ENCODE data around the gene ABCC6. TPM values are rescaled to one million over a fixed set of nuclear protein-coding genes. Genes with fewer than 3 reads are reported as not detected.

The ABCC6 gene
- total and polyA plus RNA-seq, 2 of the 4 experiments (the other 2 are of a cell fraction): 0.36 to 1.3 TPM

GRCh38 chr16:16121185-16121727 lies 102.0 kb downstream of the ABCC6 start:
- ChIA-PET POLR2A (ENCODE audit: unreplicated experiment) (no interaction called here), CTCF (no interaction called here)
- Histone ChIP-seq H4K91ac (ENCODE audit: insufficient read depth, low read depth, low read length) (no peak overlapping the region), H3K14ac (replicated peaks; ENCODE audit: low read depth, low read length) (no peak overlapping the region), H3K23ac (ENCODE audit: low read depth, low read length) (no peak overlapping the region), H4K8ac (ENCODE audit: low read depth in 2 of 2, low read length in 2 of 2) (no peak overlapping the region), H2BK15ac (ENCODE audit: low read depth, low read length) (no peak overlapping the region), H3K9ac (ENCODE audit: low read depth, low read length) (no peak overlapping the region), H3K56ac (ENCODE audit: extremely low read depth, insufficient read depth, low read length) (no peak overlapping the region), H2BK20ac (ENCODE audit: low read depth, low read length) (no peak overlapping the region), H3K27ac (ENCODE audit: insufficient read depth, low read length) (no peak overlapping the region), H3K27me3 (ENCODE audit: control insufficient read depth, insufficient read depth, low read length) (no peaks in the 10 kb centered on the region), H3K4me2 (ENCODE audit: low read depth, low read length) (no peak overlapping the region), H2BK120ac (ENCODE audit: low read depth, low read length) (no peak overlapping the region), H3K4me1 (ENCODE audit: control insufficient read depth, insufficient read depth, low read length) (no peaks in the 10 kb centered on the region), H3K4ac (ENCODE audit: low read depth, low read length) (no peak overlapping the region), H3K79me1 (ENCODE audit: low read depth in 1 of 2, low read length in 2 of 2) (peaks cover 34 to 62% of the 10 kb centered on the region in 2 experiments), H2AK5ac (ENCODE audit: low read depth, low read length) (no peak overlapping the region), H3K18ac (ENCODE audit: low read depth, low read length) (no peak overlapping the region), H3K9me3 (ENCODE audit: control insufficient read depth, insufficient read depth, low read length) (peaks cover 18% of the 10 kb centered on the region), H4K20me1 (ENCODE audit: insufficient read depth, low read length) (peaks cover 17% of the 10 kb centered on the region), H2AK9ac (replicated peaks; ENCODE audit: low read depth, low read length, poor library complexity) (no peak overlapping the region), H3K9me1 (ENCODE audit: insufficient read depth, low read length) (peaks cover 8% of the 10 kb centered on the region; the same call in 1 of the 2 replicates), H2BK5ac (ENCODE audit: low read depth, low read length, poor library complexity, severe bottlenecking) (no peak overlapping the region), H3K4me3 (ENCODE audit: insufficient read depth, low read depth, low read length) (no peak overlapping the region), H4K5ac (ENCODE audit: low read depth, low read length) (no peak overlapping the region), H3K36me3 (ENCODE audit: control insufficient read depth, insufficient read depth, low read length) (peaks cover 89% of the 10 kb centered on the region), H2AFZ (replicated peaks; ENCODE audit: low read length, poor library complexity) (no peak overlapping the region)
- intact Hi-C loops (cut with micrococcal nuclease): no loop called here
- DNase-seq: no peak
- 100% methylated on average over 1 of the region's 6 CpGs; no CpG with 5 or more reads in 1 of the 2 experiments for WGBS, 2 experiments (ENCODE audit: extremely low coverage in 2 of 2, insufficient read length in 1 of 2)
- dilution Hi-C loops (cut with HindIII; ENCODE audit: low sequenced_read_pairs, unreplicated experiment): no loop called here
- in situ Hi-C loops (cut with MboI; ENCODE audit: low sequenced_read_pairs): no loop called here
- no TSS peak for BruUV-seq (replicated peaks)
- no peak for TF ChIP-seq CHD1 (IDR thresholded peaks at IDR 0.05; ENCODE audit: low read depth, low read length)
- TF ChIP-seq RCOR1 (IDR thresholded peaks at IDR 0.05; ENCODE audit: insufficient replicate concordance, low read length): no peak
- no peak for TF ChIP-seq CEBPB (IDR thresholded peaks at IDR 0.05; ENCODE audit: low read depth, low read length)
- TF ChIP-seq SMC3 (IDR thresholded peaks at IDR 0.05; ENCODE audit: low read depth, low read length): no peak
- no peak for TF ChIP-seq BHLHE40 (IDR thresholded peaks at IDR 0.05; ENCODE audit: low read depth, low read length)
- no peak for TF ChIP-seq POLR2A (IDR thresholded peaks at IDR 0.05; ENCODE audit: low read depth, low read length)
- no peak for TF ChIP-seq MAZ (IDR thresholded peaks at IDR 0.05; ENCODE audit: borderline replicate concordance, low read depth, low read length)
- no peak for TF ChIP-seq MXI1 (IDR thresholded peaks at IDR 0.05; ENCODE audit: borderline replicate concordance, low read depth, low read length)
- no peak for TF ChIP-seq CTCF (conservative IDR thresholded peaks at IDR 0.05; ENCODE audit: low read depth, low read length)
- TF ChIP-seq FOS (IDR thresholded peaks at IDR 0.05; ENCODE audit: low read depth, low read length): no peak
- no peak for TF ChIP-seq USF2 (IDR thresholded peaks at IDR 0.05; ENCODE audit: low read depth, low read length)
- no peak for TF ChIP-seq NFE2L2 (IDR thresholded peaks at IDR 0.05; ENCODE audit: low read depth, low read length)
- no peak for TF ChIP-seq RAD21 (IDR thresholded peaks at IDR 0.05; ENCODE audit: low read length)
- no peak for TF ChIP-seq ELK1 (IDR thresholded peaks at IDR 0.05; ENCODE audit: borderline replicate concordance, low read depth, low read length)
- TF ChIP-seq MAFK (IDR thresholded peaks at IDR 0.05; ENCODE audit: low read depth, low read length): no peak
- TF ChIP-seq RFX5 (IDR thresholded peaks at IDR 0.05; ENCODE audit: low read depth, low read length): no peak
- no peak for ATAC-seq (ENCODE audit: low read depth)

Data from IMR-90 (cell line).